NB4 (cell line): Measurements from ENCODE around the gene STEAP4.

Experiments
- MYC ChIP-seq: IDR thresholded peaks from 2 replicates; pipeline ENCODE4 v1.6.1; 2011; ENCODE audit warnings: low read depth, low read length
- POLR2A ChIP-seq: IDR thresholded peaks from 2 replicates; pipeline ENCODE4 v1.6.1; 2011; ENCODE audit warnings: mild to moderate bottlenecking; ENCODE audit not compliant: insufficient read length; ENCODE audit errors: extremely low read depth
- TF ChIP-seq, protein P1 (sequence below): IDR thresholded peaks from one replicate; pipeline ENCODE4 v1.5.1; 2012; ENCODE audit warnings: low read depth, low read length

DNA sequence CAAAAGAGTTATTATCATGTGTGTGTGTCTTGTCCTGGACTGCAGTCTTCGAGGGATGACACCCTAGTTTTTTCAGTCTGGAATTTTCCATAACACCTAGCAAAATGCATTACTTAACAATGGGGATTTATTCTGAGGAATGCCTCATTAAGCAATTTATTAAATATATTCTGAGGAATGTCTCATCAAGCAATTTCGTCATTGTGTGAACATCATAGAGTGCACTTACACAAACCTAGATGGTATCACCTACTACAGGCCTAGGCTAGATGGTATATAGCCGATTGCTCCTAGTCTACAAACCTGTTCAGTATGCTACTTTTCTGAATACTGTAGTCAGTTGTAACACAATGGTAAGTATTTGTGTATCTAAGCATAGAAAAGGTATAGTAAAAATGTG is 1.1 kb upstream of the STEAP4 start:
- TF ChIP-seq, protein P1, sequence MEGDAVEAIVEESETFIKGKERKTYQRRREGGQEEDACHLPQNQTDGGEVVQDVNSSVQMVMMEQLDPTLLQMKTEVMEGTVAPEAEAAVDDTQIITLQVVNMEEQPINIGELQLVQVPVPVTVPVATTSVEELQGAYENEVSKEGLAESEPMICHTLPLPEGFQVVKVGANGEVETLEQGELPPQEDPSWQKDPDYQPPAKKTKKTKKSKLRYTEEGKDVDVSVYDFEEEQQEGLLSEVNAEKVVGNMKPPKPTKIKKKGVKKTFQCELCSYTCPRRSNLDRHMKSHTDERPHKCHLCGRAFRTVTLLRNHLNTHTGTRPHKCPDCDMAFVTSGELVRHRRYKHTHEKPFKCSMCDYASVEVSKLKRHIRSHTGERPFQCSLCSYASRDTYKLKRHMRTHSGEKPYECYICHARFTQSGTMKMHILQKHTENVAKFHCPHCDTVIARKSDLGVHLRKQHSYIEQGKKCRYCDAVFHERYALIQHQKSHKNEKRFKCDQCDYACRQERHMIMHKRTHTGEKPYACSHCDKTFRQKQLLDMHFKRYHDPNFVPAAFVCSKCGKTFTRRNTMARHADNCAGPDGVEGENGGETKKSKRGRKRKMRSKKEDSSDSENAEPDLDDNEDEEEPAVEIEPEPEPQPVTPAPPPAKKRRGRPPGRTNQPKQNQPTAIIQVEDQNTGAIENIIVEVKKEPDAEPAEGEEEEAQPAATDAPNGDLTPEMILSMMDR = no peak
- no peak for TF ChIP-seq POLR2A
- no peak for TF ChIP-seq MYC
